Large intestine (tissue), 3 donors: Measurements from ENCODE around the gene VMO1. TPM values are rescaled to one million over a fixed set of nuclear protein-coding genes. Genes with fewer than 3 reads are reported as not detected.

Experiments used
- DNase-seq, 2 donors: peaks; one replicate each; pipeline versions ENCODE4 v3.0.0 to v3.0.0-alpha.2; 2013
- H3K27ac ChIP-seq: one replicate; pipeline ENCODE4 v1.5.1; 2013; ENCODE audit warnings: low read length
- H3K27me3 ChIP-seq: 2 replicates; pipeline ENCODE4 v1.6.1; 2013; ENCODE audit warnings: low read length; ENCODE audit not compliant: control insufficient read depth, insufficient read depth
- H3K36me3 ChIP-seq: 2 replicates; pipeline ENCODE4 v1.6.1; 2013; ENCODE audit warnings: low read length; ENCODE audit not compliant: control insufficient read depth, insufficient read depth
- H3K4me1 ChIP-seq: one replicate; pipeline ENCODE4 v1.6.1; 2013; ENCODE audit warnings: low read length; ENCODE audit not compliant: control insufficient read depth, insufficient read depth
- H3K4me3 ChIP-seq: one replicate; pipeline ENCODE4 v1.5.1; 2013; ENCODE audit warnings: low read length
- H3K9me3 ChIP-seq: one replicate; pipeline ENCODE4 v1.6.1; 2013; ENCODE audit warnings: mild to moderate bottlenecking, low read depth, low read length, moderate library complexity; ENCODE audit not compliant: control insufficient read depth
- WGBS: methylation state at CpG from one replicate; pipeline ENCODE4 v1.1.5; 2013; ENCODE audit warnings: low lambda C conversion rate; ENCODE audit not compliant: insufficient coverage; 5-methylcytosine and 5-hydroxymethylcytosine counted together
- polyA plus RNA-seq: library from polyadenylated mRNA; unstranded; fragments of 120-200 nt; gene quantifications from one replicate; pipeline ENCODE4 v1.2.1, GENCODE V29; 2013

The VMO1 gene
- polyA plus RNA-seq, 1 donor: 2.1 TPM

DNA sequence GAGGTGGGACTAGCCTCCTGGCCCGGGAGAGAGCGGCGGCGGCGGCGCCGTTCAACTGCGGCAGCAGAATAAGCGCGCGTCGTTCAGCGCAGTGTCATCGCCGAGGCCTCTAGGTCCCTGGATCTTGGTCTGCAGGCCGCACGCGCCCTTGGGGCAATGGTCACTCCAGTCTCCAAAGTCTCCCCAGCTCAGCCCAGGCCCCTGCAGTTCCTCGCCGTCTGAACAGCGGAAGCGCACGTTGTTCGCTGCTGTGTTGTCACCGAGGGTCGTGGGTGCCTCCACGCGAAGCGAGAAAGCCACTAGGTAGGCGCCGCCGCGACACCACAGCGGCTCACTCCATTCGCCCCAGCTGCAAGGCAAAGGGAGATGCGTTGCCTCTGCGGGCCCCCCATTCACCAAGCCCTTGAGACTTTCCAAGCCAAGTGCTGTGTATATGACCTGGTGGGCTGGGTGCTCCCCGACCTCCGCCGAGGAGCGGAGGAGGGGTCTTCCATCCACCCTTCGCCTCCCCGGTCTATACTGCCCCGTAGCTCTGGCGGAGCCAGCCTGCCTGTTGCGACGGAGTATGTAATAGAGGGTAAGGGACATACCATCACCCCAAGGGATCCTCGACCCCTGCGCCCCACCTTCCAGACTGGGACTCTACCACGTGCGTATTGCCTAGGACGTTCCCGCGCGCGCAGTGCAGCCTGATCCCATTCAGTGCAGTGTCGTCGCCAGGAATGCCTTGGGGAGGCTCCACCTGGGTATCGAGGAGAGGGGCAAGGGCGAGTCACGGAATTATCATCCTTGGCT, 656 bp downstream of the VMO1 start:
- Histone ChIP-seq H3K27me3 (peaks cover 46% of the 10 kb centered on the region), H3K9me3 (peaks cover 8% of the 10 kb centered on the region), H3K4me3 (no peak overlapping the region), H3K4me1 (peaks cover 36% of the 10 kb centered on the region), H3K27ac (no peak overlapping the region), H3K36me3 (no peaks in the 10 kb centered on the region)
- DNase-seq: peak in 1 of 2 donors; percentile 77
- no CpG with 5 or more reads among the region's 61 CpGs for WGBS

DNA sequence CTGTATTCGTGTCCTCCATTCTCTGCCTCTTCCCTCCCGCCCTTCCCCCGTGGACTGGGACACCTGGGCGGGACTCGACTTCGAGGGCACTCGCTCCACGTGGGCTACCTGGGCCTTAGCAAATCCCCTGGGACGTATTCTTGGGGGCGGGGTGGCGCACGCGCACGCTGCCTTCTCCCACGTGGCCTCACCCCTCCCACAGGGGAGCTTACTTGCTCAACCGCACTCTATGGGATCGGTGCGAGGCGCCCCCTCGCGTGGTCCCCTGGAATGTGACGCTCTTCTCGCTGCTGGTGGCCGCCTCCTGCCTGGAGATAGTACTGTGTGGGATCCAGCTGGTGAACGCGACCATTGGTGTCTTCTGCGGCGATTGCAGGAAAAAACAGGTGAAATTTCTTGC, 3.5 kb downstream of the VMO1 start:
- Histone ChIP-seq H3K4me1 (peaks cover 37% of the 10 kb centered on the region), H3K27ac (no peak overlapping the region), H3K4me3 (no peak overlapping the region), H3K36me3 (no peaks in the 10 kb centered on the region), H3K9me3 (peaks cover 5% of the 10 kb centered on the region), H3K27me3 (peaks cover 46% of the 10 kb centered on the region)
- no peak for DNase-seq
- WGBS: no CpG with 5 or more reads among the region's 28 CpGs

- WGBS: no CpG with 5 or more reads among the region's 11 CpGs
- Histone ChIP-seq H3K27ac (peak overlapping the region; percentile 60), H3K27me3 (peaks cover 31% of the 10 kb centered on the region), H3K4me1 (peaks cover 22% of the 10 kb centered on the region), H3K36me3 (no peaks in the 10 kb centered on the region), H3K4me3 (no peak overlapping the region), H3K9me3 (peaks cover 5% of the 10 kb centered on the region)
- DNase-seq: peak; percentile 75 to 87
Observed at GRCh38 chr17:4780325-4780955, 5.7 kb downstream of the VMO1 start.

DNA sequence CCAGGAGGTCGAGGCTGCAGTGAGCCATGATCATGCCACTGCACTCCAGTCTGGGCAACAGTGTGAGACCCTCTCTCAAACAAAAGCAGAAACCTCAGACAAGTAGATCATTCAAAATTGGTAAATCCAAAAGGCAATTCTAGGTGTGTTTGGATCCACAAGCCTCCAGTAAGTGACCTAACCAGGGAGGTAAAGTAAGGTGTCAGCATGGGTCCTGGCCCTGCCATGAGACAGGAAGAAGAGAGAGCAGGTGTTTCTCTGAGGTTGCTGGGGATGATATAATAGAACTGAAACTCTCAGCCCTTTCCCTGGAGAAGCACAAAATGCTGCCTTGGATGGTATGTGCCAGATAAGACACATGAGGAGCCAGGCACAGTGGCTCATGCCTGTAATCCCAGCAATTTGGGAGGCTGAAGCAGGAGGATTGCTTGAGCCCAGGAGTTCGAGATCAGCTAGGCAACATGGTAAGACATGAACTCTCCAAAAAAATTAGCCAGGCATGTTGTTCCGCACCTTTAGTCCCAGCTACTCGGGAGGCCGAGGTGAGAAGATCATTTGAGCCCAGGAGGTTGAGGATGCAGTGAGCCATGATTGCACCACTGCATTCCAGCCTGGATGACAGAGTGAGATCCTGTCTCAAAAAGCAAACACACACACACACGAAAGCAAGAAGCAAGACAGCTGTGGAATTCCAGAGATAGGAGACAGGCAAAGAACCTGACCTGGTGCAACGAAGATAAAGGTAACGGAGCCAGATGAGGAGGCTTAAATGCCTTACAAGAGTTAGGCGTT, 8.0 kb downstream of the VMO1 start:
- DNase-seq: peak in 1 of 2 donors; percentile 32
- no peaks in the 10 kb centered on the region for H3K36me3 ChIP-seq
- H3K27me3 ChIP-seq: peaks cover 9% of the 10 kb centered on the region
- H3K4me1 ChIP-seq: peaks cover 16% of the 10 kb centered on the region
- no CpG with 5 or more reads among the region's 9 CpGs for WGBS
- H3K9me3 ChIP-seq: peaks cover 5% of the 10 kb centered on the region
- peak overlapping the region; percentile 3 for H3K27ac ChIP-seq
- H3K4me3 ChIP-seq: no peak overlapping the region

GRCh38 chr17:4772235-4772613, 13.9 kb downstream of the VMO1 start:
- no peaks in the 10 kb centered on the region for H3K9me3 ChIP-seq
- no peaks in the 10 kb centered on the region for H3K36me3 ChIP-seq
- DNase-seq: peak in 1 of 2 donors; percentile 81
- WGBS: no CpG with 5 or more reads among the region's 10 CpGs
- H3K4me1 ChIP-seq: peaks cover 23% of the 10 kb centered on the region
- peak overlapping the region; percentile 83 for H3K27ac ChIP-seq
- no peaks in the 10 kb centered on the region for H3K27me3 ChIP-seq
- peak overlapping the region; percentile 5 for H3K4me3 ChIP-seq

DNA sequence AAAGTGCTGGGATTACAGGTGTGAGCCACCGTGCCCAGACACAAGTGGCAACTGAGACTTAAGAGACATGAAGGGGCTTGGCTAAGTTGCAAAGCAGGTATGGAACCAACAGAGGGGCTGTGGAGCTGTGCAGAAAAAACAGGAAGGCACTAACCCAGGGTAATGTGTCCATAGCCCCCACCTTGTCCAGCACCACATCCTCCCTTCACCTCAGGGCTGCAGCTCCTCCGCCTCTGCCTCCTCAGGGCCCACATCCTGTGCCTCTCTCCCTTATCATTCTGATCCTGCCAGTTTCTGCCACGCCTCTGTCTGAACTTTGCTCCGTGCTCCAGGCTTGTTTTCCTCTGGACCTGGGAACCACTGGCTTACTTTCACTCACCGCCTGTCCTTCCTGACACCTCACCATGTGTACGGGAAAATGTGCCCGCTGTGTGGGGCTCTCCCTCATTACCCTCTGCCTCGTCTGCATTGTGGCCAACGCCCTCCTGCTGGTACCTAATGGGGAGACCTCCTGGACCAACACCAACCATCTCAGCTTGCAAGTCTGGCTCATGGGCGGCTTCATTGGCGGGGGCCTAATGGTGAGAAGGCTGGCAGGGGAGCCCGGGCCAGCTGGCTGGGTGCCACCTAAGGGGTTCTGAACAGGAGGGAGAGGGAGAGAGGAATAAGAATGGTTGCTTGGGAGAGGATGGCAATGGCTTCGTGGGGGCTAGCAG, 14.5 kb downstream of the VMO1 start, which contains the start of gene TM4SF5:
Gene TM4SF5 (plus strand): TSS at position 368 of the 716 bp plus-strand sequence. CDS start 37 bp downstream, at position 405.
- peak; percentile 93 to 98 for DNase-seq
- H3K4me3 ChIP-seq: peak within 1 kb of the TSS; percentile 5
- no peaks in the 10 kb centered on the region for H3K36me3 ChIP-seq
- H3K4me1 ChIP-seq: peaks cover 23% of the 10 kb centered on the region
- no peaks in the 10 kb centered on the region for H3K27me3 ChIP-seq
- peak within 1 kb of the TSS; percentile 83 for H3K27ac ChIP-seq
- no CpG with 5 or more reads among the region's 13 CpGs for WGBS
- H3K9me3 ChIP-seq: no peaks in the 10 kb centered on the region

DNA sequence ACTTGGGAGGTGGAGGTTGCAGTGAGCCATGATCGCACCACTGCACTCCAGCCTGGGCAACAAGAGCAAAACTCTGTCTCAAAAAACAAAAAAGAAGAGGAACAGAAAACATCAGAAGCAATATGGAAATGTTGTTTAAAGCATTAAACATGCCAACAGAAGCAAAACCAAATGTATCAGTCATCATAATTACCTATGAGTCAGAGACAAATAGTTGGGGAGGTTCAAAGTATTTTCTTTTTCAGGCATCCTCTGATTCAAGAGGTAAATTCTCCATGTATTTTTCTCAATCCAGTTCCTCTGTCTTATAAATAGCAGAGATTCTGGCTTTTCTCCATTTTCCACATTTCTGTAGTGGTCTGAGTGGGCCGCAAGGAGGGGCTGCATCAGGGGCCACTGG, 16.5 kb downstream of the VMO1 start:
- Histone ChIP-seq H3K4me3 (no peak overlapping the region), H3K27me3 (no peaks in the 10 kb centered on the region), H3K27ac (no peak overlapping the region), H3K36me3 (no peaks in the 10 kb centered on the region), H3K4me1 (peaks cover 23% of the 10 kb centered on the region), H3K9me3 (no peaks in the 10 kb centered on the region)
- no CpG with 5 or more reads among the region's 2 CpGs for WGBS
- DNase-seq: peak in 1 of 2 donors; percentile 37

- H3K4me1 ChIP-seq: peaks cover 23% of the 10 kb centered on the region
- H3K27me3 ChIP-seq: no peaks in the 10 kb centered on the region
- H3K36me3 ChIP-seq: no peaks in the 10 kb centered on the region
- no peaks in the 10 kb centered on the region for H3K9me3 ChIP-seq
- no peak overlapping the region for H3K27ac ChIP-seq
- DNase-seq: no peak
- H3K4me3 ChIP-seq: no peak overlapping the region
- no CpG with 5 or more reads among the region's 6 CpGs for WGBS
Observed at GRCh38 chr17:4768298-4768697, 17.9 kb downstream of the VMO1 start.

DNA sequence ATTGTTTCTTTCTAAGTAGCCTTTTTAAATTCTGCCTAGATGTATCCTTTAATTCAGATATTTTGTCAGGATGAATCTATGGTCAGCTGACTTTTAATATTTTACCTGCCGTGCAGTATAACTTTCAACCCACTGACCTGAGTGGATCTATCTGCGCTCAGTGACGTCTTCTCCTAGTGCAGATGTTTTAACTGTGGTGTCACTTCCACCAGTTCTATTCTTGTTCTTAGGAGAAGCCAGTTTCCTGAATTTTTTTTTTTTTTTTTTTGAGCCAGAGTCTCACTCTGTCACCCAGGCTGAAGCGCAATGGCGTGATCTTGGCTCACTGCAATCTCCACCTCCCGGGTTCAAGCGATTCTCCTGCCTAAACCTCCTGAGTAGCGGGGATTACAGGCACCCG, 19.4 kb downstream of the VMO1 start:
- Histone ChIP-seq H3K27ac (no peak overlapping the region), H3K4me1 (peaks cover 14% of the 10 kb centered on the region)
- no CpG with 5 or more reads among the region's 9 CpGs for WGBS

DNA sequence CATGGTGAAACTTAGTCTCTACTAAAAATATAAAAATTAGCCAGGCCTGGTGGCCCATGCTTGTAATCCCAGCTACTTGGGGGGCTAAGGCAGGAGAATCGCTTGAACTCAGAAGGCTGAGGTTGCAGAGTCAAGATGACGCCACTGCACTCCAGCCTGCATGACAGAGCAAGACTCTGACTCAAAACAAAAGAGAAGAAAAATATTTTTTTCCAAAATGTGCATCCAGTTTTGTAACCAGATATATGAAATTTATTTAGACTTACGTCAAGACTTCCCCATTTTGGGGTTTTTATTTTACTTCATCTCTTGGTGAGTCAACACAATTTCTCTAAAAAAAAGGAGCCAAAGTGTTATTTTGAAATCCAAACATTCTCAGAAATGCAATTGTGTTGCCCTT, 20.0 kb downstream of the VMO1 start:
- no CpG with 5 or more reads among the region's 3 CpGs for WGBS
- no peak overlapping the region for H3K27ac ChIP-seq
- no peak for DNase-seq

More for the DNA sequence above, 19.4 kb downstream of the VMO1 start:
- DNase-seq: no peak
- H3K9me3 ChIP-seq: no peaks in the 10 kb centered on the region
- H3K4me3 ChIP-seq: no peak overlapping the region
- no peaks in the 10 kb centered on the region for H3K27me3 ChIP-seq
- no peaks in the 10 kb centered on the region for H3K36me3 ChIP-seq

More for the DNA sequence above, 20.0 kb downstream of the VMO1 start:
- no peaks in the 10 kb centered on the region for H3K9me3 ChIP-seq
- peaks cover 10% of the 10 kb centered on the region for H3K4me1 ChIP-seq
- H3K36me3 ChIP-seq: no peaks in the 10 kb centered on the region
- H3K27me3 ChIP-seq: no peaks in the 10 kb centered on the region
- H3K4me3 ChIP-seq: no peak overlapping the region
